ENCODE data around the gene ZFP62.

DNA sequence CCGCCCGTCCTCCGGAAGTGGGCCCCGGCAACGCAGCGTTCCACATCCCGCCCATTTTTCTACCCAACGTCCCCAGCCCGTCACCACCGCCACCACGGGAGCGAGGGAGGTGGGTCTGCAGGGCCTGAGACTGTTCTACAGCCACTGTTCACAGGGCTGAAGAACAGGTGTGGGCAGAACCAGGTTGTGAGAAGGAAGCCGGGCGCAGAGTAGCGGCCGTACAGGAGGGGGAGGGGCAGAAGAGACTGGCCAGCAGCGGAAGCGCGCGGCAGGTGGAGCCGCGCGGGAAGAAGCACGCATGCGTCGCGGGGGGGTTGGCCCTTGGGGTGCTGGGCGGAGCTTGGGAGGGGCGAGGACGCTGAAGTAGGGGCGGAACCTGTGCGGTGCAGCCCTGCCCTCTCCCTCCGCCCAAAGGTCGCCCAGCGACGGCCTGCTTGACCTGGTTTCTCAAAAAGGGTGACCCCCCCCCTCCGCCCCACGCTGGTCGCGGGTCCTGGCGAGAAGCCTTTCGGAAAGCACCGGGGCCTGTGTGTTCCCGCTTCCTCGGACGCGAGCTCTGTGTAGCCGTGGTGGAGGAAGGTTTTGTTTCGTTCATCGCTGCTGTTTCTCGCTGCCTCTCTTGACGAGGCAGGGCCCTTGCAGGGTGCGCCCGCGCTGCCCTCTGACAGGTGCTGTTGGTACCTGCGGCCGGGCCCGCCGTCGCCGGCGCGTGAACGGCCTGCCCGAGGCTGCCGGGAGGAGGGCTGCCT is 50.7 kb downstream of the ZFP62 start:
- TF ChIP-seq RNF2 (IDR thresholded peaks at IDR 0.05; ENCODE audit: borderline replicate concordance, low read depth, low read length, missing control alignments, poor library complexity, severe bottlenecking), result no peak
- TF ChIP-seq, protein P1, sequence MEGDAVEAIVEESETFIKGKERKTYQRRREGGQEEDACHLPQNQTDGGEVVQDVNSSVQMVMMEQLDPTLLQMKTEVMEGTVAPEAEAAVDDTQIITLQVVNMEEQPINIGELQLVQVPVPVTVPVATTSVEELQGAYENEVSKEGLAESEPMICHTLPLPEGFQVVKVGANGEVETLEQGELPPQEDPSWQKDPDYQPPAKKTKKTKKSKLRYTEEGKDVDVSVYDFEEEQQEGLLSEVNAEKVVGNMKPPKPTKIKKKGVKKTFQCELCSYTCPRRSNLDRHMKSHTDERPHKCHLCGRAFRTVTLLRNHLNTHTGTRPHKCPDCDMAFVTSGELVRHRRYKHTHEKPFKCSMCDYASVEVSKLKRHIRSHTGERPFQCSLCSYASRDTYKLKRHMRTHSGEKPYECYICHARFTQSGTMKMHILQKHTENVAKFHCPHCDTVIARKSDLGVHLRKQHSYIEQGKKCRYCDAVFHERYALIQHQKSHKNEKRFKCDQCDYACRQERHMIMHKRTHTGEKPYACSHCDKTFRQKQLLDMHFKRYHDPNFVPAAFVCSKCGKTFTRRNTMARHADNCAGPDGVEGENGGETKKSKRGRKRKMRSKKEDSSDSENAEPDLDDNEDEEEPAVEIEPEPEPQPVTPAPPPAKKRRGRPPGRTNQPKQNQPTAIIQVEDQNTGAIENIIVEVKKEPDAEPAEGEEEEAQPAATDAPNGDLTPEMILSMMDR (IDR thresholded peaks at IDR 0.05; ENCODE audit: control extremely low read depth in 1 of 3, insufficient read depth in 1 of 3, low read depth in 1 of 3, low read length in 3 of 3), result no peak
- TF ChIP-seq SIX5 (IDR thresholded peaks at IDR 0.05; ENCODE audit: low read depth, low read length), result no peak
- TF ChIP-seq ASH2L (IDR thresholded peaks at IDR 0.05; ENCODE audit: low read length), result peak; percentile 97
- no peak for TF ChIP-seq BCL11A (IDR thresholded peaks at IDR 0.05; ENCODE audit: low read depth in 2 of 2, low read length in 2 of 2)
- peak; percentile 78 for TF ChIP-seq POLR2AphosphoS5 (IDR thresholded peaks at IDR 0.05; ENCODE audit: low read depth, low read length)
- no peak for TF ChIP-seq JUND (IDR thresholded peaks at IDR 0.05; ENCODE audit: low read length)
- TF ChIP-seq HDAC2 (IDR thresholded peaks at IDR 0.05; ENCODE audit: borderline replicate concordance in 1 of 2, low read depth in 2 of 2, low read length in 2 of 2), result no peak
- TF ChIP-seq PHF8 (conservative IDR thresholded peaks at IDR 0.05; ENCODE audit: low read depth, low read length), result peak; percentile 97

Measured in H1 (cell line).